Measurements from ENCODE around the gene USP5. TPM values are rescaled to one million over a fixed set of nuclear protein-coding genes. Genes with fewer than 3 reads are reported as not detected.

USP5 gene
- total RNA-seq, 2 experiments from 2014 or later: 70.4 to 129 TPM

- no peak overlapping the region for H2AFZ ChIP-seq (ENCODE audit: low read length)
- H3K79me2 ChIP-seq (ENCODE audit: insufficient read depth, low read depth, low read length): no peaks in the 10 kb centered on the region
- H3K36me3 ChIP-seq (ENCODE audit: insufficient read depth, low read length): peaks cover 95% of the 10 kb centered on the region
- no peak for DNase-seq (ENCODE audit: low spot score)
- H3K4me2 ChIP-seq (ENCODE audit: low read length): no peak overlapping the region
- H3K27ac ChIP-seq (ENCODE audit: low read depth, low read length, poor library complexity, severe bottlenecking): no peak overlapping the region
- POLR2A ChIA-PET: interaction anchor here (1.4 kb wide), 1 partner anchor 10 kb away, joined by 4 read pairs; the partner anchor contains the start of genes CDCA3 and USP5
- peaks cover 2% of the 10 kb centered on the region for H3K4me1 ChIP-seq (ENCODE audit: insufficient read depth, low read length, poor library complexity, severe bottlenecking)
- no peaks in the 10 kb centered on the region for H3K9me3 ChIP-seq (ENCODE audit: low read length)
- intact Hi-C loops (cut with micrococcal nuclease; ENCODE audit: unreplicated experiment): no loop called here
- H4K20me1 ChIP-seq (ENCODE audit: insufficient read depth, low read length): no peaks in the 10 kb centered on the region
- H3K9me2 ChIP-seq (ENCODE audit: insufficient read depth, low read length): no peaks in the 10 kb centered on the region
- no TSS peak for BruUV-seq (replicated peaks)
- TF ChIP-seq CTCF (conservative IDR thresholded peaks at IDR 0.05; ENCODE audit: low read length) (no peak), EZH2phosphoT487 (IDR thresholded peaks at IDR 0.05; ENCODE audit: borderline replicate concordance, low read depth, low read length) (no peak)
- no peak overlapping the region for H3K4me3 ChIP-seq (ENCODE audit: low read depth, low read length, poor library complexity, severe bottlenecking)
- CTCF ChIA-PET (ENCODE audit: unreplicated experiment): no interaction called here
These were observed 9.4 kb downstream of the USP5 start for GRCh38 chr12:6861391-6861790.

GRCh38 chr12:6863033-6863432 lies 11.1 kb downstream of the USP5 start:
- DNase-seq (ENCODE audit: low spot score): no peak
- H3K36me3 ChIP-seq (ENCODE audit: insufficient read depth, low read length): peaks cover 79% of the 10 kb centered on the region

More at GRCh38 chr12:6863033-6863432, 11.1 kb downstream of the USP5 start:
- BruUV-seq (replicated peaks): no TSS peak
- Histone ChIP-seq H3K9me2 (ENCODE audit: insufficient read depth, low read length) (no peaks in the 10 kb centered on the region), H3K79me2 (ENCODE audit: insufficient read depth, low read depth, low read length) (peaks cover 1% of the 10 kb centered on the region; the same call in 1 of the 2 replicates), H4K20me1 (ENCODE audit: insufficient read depth, low read length) (no peaks in the 10 kb centered on the region), H3K4me3 (ENCODE audit: low read depth, low read length, poor library complexity, severe bottlenecking) (no peak overlapping the region), H3K4me2 (ENCODE audit: low read length) (no peak overlapping the region), H3K9me3 (ENCODE audit: low read length) (no peaks in the 10 kb centered on the region), H2AFZ (ENCODE audit: low read length) (no peak overlapping the region), H3K4me1 (ENCODE audit: insufficient read depth, low read length, poor library complexity, severe bottlenecking) (peaks cover 10% of the 10 kb centered on the region), H3K27ac (ENCODE audit: low read depth, low read length, poor library complexity, severe bottlenecking) (no peak overlapping the region)
- ChIA-PET CTCF (ENCODE audit: unreplicated experiment) (no interaction called here), POLR2A (interaction anchor here (0.6 kb wide), 1 partner anchor 52 kb away, joined by 4 read pairs; no protein-coding TSS in a partner anchor)
- intact Hi-C loops (cut with micrococcal nuclease; ENCODE audit: unreplicated experiment): no loop called here
- TF ChIP-seq CTCF (conservative IDR thresholded peaks at IDR 0.05; ENCODE audit: low read length): no peak
- no peak for TF ChIP-seq EZH2phosphoT487 (IDR thresholded peaks at IDR 0.05; ENCODE audit: borderline replicate concordance, low read depth, low read length)

All from OCI-LY7 (cell line).